Osteoblast (primary cell): ENCODE data around the gene PLK4. TPM values are rescaled to one million over a fixed set of nuclear protein-coding genes. Genes with fewer than 3 reads are reported as not detected.
"Not testable (repeated sequence)": the region's sequence is repeated elsewhere in the genome, so short reads cannot be mapped to it uniquely, and the experiment has no call there.

ENCODE experiments used
- DNase-seq: peaks from one replicate; pipeline ENCODE4 v3.0.0; 2011; ENCODE audit warnings: low spot score, mixed read lengths; ENCODE audit not compliant: insufficient read length; ENCODE audit errors: missing footprints
- H2AFZ ChIP-seq: 2 replicates; pipeline ENCODE4 v1.6.0; 2011; ENCODE audit warnings: mild to moderate bottlenecking, low read length
- H3K27ac ChIP-seq: 2 replicates; pipeline ENCODE4 v1.5.1; 2011; ENCODE audit warnings: mild to moderate bottlenecking, low read depth, low read length, moderate library complexity
- H3K27me3 ChIP-seq: 2 replicates; pipeline ENCODE4 v1.6.0; 2012; ENCODE audit warnings: mild to moderate bottlenecking, control low read depth, inconsistent platforms, low read length, moderate library complexity; ENCODE audit not compliant: insufficient read depth
- H3K36me3 ChIP-seq: 2 replicates; pipeline ENCODE4 v1.5.1; 2011; ENCODE audit warnings: mild to moderate bottlenecking, low read length, control low read depth, moderate library complexity; ENCODE audit not compliant: insufficient read depth
- H3K4me1 ChIP-seq: 2 replicates; pipeline ENCODE4 v1.5.1; 2011; ENCODE audit warnings: mild to moderate bottlenecking, low read length, control low read depth, moderate library complexity; ENCODE audit not compliant: insufficient read depth
- H3K4me2 ChIP-seq: 2 replicates; pipeline ENCODE4 v1.6.0; 2011; ENCODE audit warnings: mild to moderate bottlenecking, low read length; ENCODE audit not compliant: insufficient read depth
- H3K4me3 ChIP-seq: fragments of 200-600 bp; sonication (generic); 3 replicates; pipeline ENCODE4 v1.5.1; 2012; ENCODE audit warnings: mild to moderate bottlenecking, low read length, inconsistent platforms; ENCODE audit not compliant: insufficient read depth
- H3K79me2 ChIP-seq: 2 replicates; pipeline ENCODE4 v1.6.0; 2012; ENCODE audit warnings: mild to moderate bottlenecking, low read length, control low read depth, inconsistent platforms; ENCODE audit not compliant: insufficient read depth
- H3K9me3 ChIP-seq: 2 replicates; pipeline ENCODE4 v1.5.1; 2011; ENCODE audit warnings: low read depth, low read length, control low read depth
- H4K20me1 ChIP-seq: 2 replicates; pipeline ENCODE4 v1.6.0; 2012; ENCODE audit warnings: mild to moderate bottlenecking, low read length, control low read depth; ENCODE audit not compliant: insufficient read depth
- CTCF ChIP-seq: IDR thresholded peaks from 2 replicates; pipeline ENCODE4 v1.5.1; 2011; ENCODE audit warnings: mild to moderate bottlenecking, low read depth, low read length, moderate library complexity; ENCODE audit errors: extremely low read depth
- total RNA-seq: library from RNA; depleted of rRNA; stranded (reverse); fragments of >200 nt; gene quantifications from 2 replicates; pipeline ENCODE4 v1.2.3, GENCODE V29; 2012

Gene PLK4
- total RNA-seq, 1 donor, result 2.2 TPM

GRCh38 chr4:127917151-127917550 is 36.5 kb downstream of the PLK4 start:
- peaks cover 10% of the 10 kb centered on the region for H3K36me3 ChIP-seq
- TF ChIP-seq CTCF, result no peak
- no peaks in the 10 kb centered on the region for H3K79me2 ChIP-seq
- no peaks in the 10 kb centered on the region for H4K20me1 ChIP-seq
- no peak overlapping the region for H3K27ac ChIP-seq
- no peaks in the 10 kb centered on the region for H3K27me3 ChIP-seq
- no peak overlapping the region for H3K4me2 ChIP-seq
- H3K4me1 ChIP-seq, result no peaks in the 10 kb centered on the region
- DNase-seq, result no peak
- no peak overlapping the region for H3K4me3 ChIP-seq
- H3K9me3 ChIP-seq, result no peaks in the 10 kb centered on the region
- H2AFZ ChIP-seq, result no peak overlapping the region

- no peak for TF ChIP-seq CTCF
- Histone ChIP-seq H3K27ac (no peak overlapping the region), H3K36me3 (peaks cover 10% of the 10 kb centered on the region), H3K27me3 (no peaks in the 10 kb centered on the region), H3K9me3 (no peaks in the 10 kb centered on the region), H3K79me2 (no peaks in the 10 kb centered on the region), H3K4me1 (no peaks in the 10 kb centered on the region), H3K4me2 (no peak overlapping the region), H4K20me1 (no peaks in the 10 kb centered on the region), H3K4me3 (no peak overlapping the region), H2AFZ (no peak overlapping the region)
- peak; percentile 18 for DNase-seq
Measured at GRCh38 chr4:127920521-127920920, 39.8 kb downstream of the PLK4 start.

GRCh38 chr4:127922226-127922625 is 41.5 kb downstream of the PLK4 start:
- TF ChIP-seq CTCF, result no peak
- H3K9me3 ChIP-seq, result no peaks in the 10 kb centered on the region
- no peaks in the 10 kb centered on the region for H3K79me2 ChIP-seq
- no peak for DNase-seq
- H3K4me1 ChIP-seq, result no peaks in the 10 kb centered on the region
- no peak overlapping the region for H3K4me3 ChIP-seq
- no peak overlapping the region for H2AFZ ChIP-seq
- no peak overlapping the region for H3K27ac ChIP-seq
- peaks cover 10% of the 10 kb centered on the region for H3K36me3 ChIP-seq
- no peak overlapping the region for H3K4me2 ChIP-seq
- H3K27me3 ChIP-seq, result no peaks in the 10 kb centered on the region
- no peaks in the 10 kb centered on the region for H4K20me1 ChIP-seq

GRCh38 chr4:127925720-127926119 is 45.0 kb downstream of the PLK4 start:
- not testable (repeated sequence) for H4K20me1 ChIP-seq, H3K27me3 ChIP-seq, DNase-seq, H3K4me3 ChIP-seq, H3K9me3 ChIP-seq, H3K36me3 ChIP-seq, H3K4me2 ChIP-seq, H3K4me1 ChIP-seq, H3K79me2 ChIP-seq, H3K27ac ChIP-seq, H2AFZ ChIP-seq

GRCh38 chr4:127930175-127930574 is 49.5 kb downstream of the PLK4 start:
- TF ChIP-seq CTCF, result no peak
- Histone ChIP-seq H4K20me1 (no peaks in the 10 kb centered on the region), H3K4me1 (no peaks in the 10 kb centered on the region), H2AFZ (no peak overlapping the region), H3K9me3 (no peaks in the 10 kb centered on the region), H3K27ac (no peak overlapping the region), H3K27me3 (no peaks in the 10 kb centered on the region), H3K36me3 (peaks cover 2% of the 10 kb centered on the region), H3K79me2 (no peaks in the 10 kb centered on the region), H3K4me2 (no peak overlapping the region), H3K4me3 (no peak overlapping the region)
- no peak for DNase-seq

GRCh38 chr4:127931836-127932235 is 51.1 kb downstream of the PLK4 start:
- not testable (repeated sequence) for H3K4me2 ChIP-seq, H4K20me1 ChIP-seq, H3K9me3 ChIP-seq, H3K27ac ChIP-seq, H3K36me3 ChIP-seq, H3K4me1 ChIP-seq, H3K27me3 ChIP-seq, H3K4me3 ChIP-seq, DNase-seq, H2AFZ ChIP-seq, H3K79me2 ChIP-seq
